Natural killer cell (primary cell): ENCODE data around the gene TTC39B. TPM values are rescaled to one million over a fixed set of nuclear protein-coding genes. Genes with fewer than 3 reads are reported as not detected.

Experiments used
- ATAC-seq, 3 donors: fragments of 150-1000 bp in 2 of 3; fragments of 200-7000 bp in 1 of 3; cut with Tn5 transposase; 1 replicate in 1 of 3; 2 replicates in 2 of 3; pipeline ENCODE4 v1.10.0; 2021; ENCODE audit warnings: mild to moderate bottlenecking in 2 of 3, moderate library complexity in 2 of 3
- DNase-seq, 2 donors: peaks; one replicate each; pipeline versions ENCODE4 v3.0.0 to v3.0.0-alpha.2; 2013 to 2021; ENCODE audit warnings: mixed read lengths in 1 of 2
- H3K27ac ChIP-seq: one replicate; pipeline ENCODE4 v1.5.1; 2013; ENCODE audit warnings: mild to moderate bottlenecking, low read length
- H3K27me3 ChIP-seq: one replicate; pipeline ENCODE4 v1.6.1; 2013; ENCODE audit warnings: low read length; ENCODE audit not compliant: control insufficient read depth, insufficient read depth
- H3K36me3 ChIP-seq: one replicate; pipeline ENCODE4 v1.6.1; 2013; ENCODE audit warnings: low read length; ENCODE audit not compliant: control insufficient read depth, insufficient read depth
- H3K4me1 ChIP-seq: one replicate; pipeline ENCODE4 v1.6.1; 2013; ENCODE audit warnings: low read length; ENCODE audit not compliant: control insufficient read depth, insufficient read depth
- H3K4me3 ChIP-seq: one replicate; pipeline ENCODE4 v1.5.1; 2013; ENCODE audit warnings: low read length
- H3K9me3 ChIP-seq: one replicate; pipeline ENCODE4 v1.6.1; 2013; ENCODE audit warnings: low read length; ENCODE audit not compliant: control insufficient read depth, insufficient read depth
- H3K27ac Mint-ChIP-seq, 2 donors: one replicate each; pipeline ENCODE4 v1.8.0; 2022; ENCODE audit warnings: mild to moderate bottlenecking in 2 of 2, mixed read lengths in 2 of 2, moderate library complexity in 1 of 2
- H3K27me3 Mint-ChIP-seq, 2 donors: one replicate each; pipeline ENCODE4 v1.8.0; 2022; ENCODE audit warnings: low read depth in 2 of 2, mixed read lengths in 2 of 2
- H3K36me3 Mint-ChIP-seq: one replicate; pipeline ENCODE4 v1.8.0; 2022; ENCODE audit warnings: mixed read lengths
- H3K4me1 Mint-ChIP-seq, 2 donors: one replicate each; pipeline ENCODE4 v1.8.0; 2022; ENCODE audit warnings: mixed read lengths in 2 of 2
- H3K4me3 Mint-ChIP-seq: one replicate; pipeline ENCODE4 v1.8.0; 2022; ENCODE audit warnings: mild to moderate bottlenecking, moderate library complexity, mixed read lengths
- H3K9me3 Mint-ChIP-seq, 2 donors: one replicate each; pipeline ENCODE4 v1.8.0; 2022; ENCODE audit warnings: mixed read lengths in 2 of 2
- CTCF ChIP-seq: fragments of 200-600 bp; IDR thresholded peaks from one replicate; pipeline ENCODE4 v1.8.0; 2022; ENCODE audit warnings: antibody characterized with exemption
- WGBS: methylation state at CpG from one replicate; pipeline ENCODE4 v1.1.7; 2013; ENCODE audit warnings: missing lambda C conversion rate; ENCODE audit not compliant: insufficient coverage; 5-methylcytosine and 5-hydroxymethylcytosine counted together
- intact Hi-C: fragments of 100-400 bp; cut with micrococcal nuclease; formaldehyde crosslinking; loops from one replicate; pipeline ENCODE4 v1.14.2; 2022
- total RNA-seq, 4 donors: library from RNA; stranded (reverse); fragments of 120-200 nt in 1 of 4; gene quantifications; one replicate each; pipeline versions ENCODE4 v1.2.3 to v1.2.4, GENCODE V29; 2013 to 2022

TTC39B gene
- total RNA-seq, 3 donors from 2014 or later (not counting 1 experiment from before 2014, with no cell fraction given): 51.2 to 65.1 (median 54.2) TPM

GRCh38 chr9:15220658-15221318 lies 86.2 kb downstream of the TTC39B start:
- Histone ChIP-seq H3K9me3 (no peaks in the 10 kb centered on the region), H3K27ac (no peak overlapping the region), H3K4me3 (no peak overlapping the region), H3K27me3 (no peaks in the 10 kb centered on the region), H3K4me1 (peaks cover 2% of the 10 kb centered on the region), H3K36me3 (peaks cover 13% of the 10 kb centered on the region)
- Mint-ChIP-seq H3K36me3 (no peaks in the 10 kb centered on the region), H3K27ac (no peak overlapping the region), H3K9me3 (no peaks in the 10 kb centered on the region), H3K4me1 (peaks cover 36 to 43% of the 10 kb centered on the region in 2 donors), H3K4me3 (no peak overlapping the region), H3K27me3 (no peaks in the 10 kb centered on the region)
- no peak for ATAC-seq
- DNase-seq: no peak
- no peak for TF ChIP-seq CTCF
- WGBS: 97% methylated on average over 6 of the region's 7 CpGs
- intact Hi-C loops: no loop called here

DNA sequence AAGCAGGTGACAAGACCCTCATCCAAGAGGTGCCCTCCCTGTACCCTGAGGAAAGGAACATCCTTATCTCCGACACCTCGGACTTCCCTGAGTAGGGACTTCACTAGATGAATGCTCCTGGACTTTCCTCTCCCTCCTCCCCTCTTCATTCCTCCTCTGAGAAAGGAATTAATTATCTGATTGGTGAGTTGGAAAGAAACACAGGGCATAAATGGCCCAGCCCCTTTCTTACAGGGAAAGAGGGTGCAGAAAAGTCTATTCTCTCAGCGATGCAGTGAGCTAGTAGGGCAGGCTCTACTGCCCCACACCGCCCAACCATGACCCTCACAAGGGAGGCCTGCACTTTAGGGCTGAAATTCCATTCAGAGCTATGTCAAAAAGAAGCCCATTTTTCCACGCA lies 87.5 kb downstream of the TTC39B start:
- Histone ChIP-seq H3K36me3 (peaks cover 13% of the 10 kb centered on the region), H3K4me3 (no peak overlapping the region), H3K4me1 (peaks cover 2% of the 10 kb centered on the region), H3K27ac (no peak overlapping the region), H3K27me3 (no peaks in the 10 kb centered on the region), H3K9me3 (no peaks in the 10 kb centered on the region)
- intact Hi-C loops: no loop called here
- no peak for ATAC-seq
- DNase-seq: no peak
- Mint-ChIP-seq H3K27ac (no peak overlapping the region), H3K27me3 (no peaks in the 10 kb centered on the region), H3K36me3 (no peaks in the 10 kb centered on the region), H3K9me3 (no peaks in the 10 kb centered on the region), H3K4me3 (no peak overlapping the region), H3K4me1 (peaks cover 34 to 51% of the 10 kb centered on the region in 2 donors)
- no peak for TF ChIP-seq CTCF
- 98% methylated on average over 5 of the region's 5 CpGs for WGBS

- peaks cover 8% of the 10 kb centered on the region for H3K36me3 ChIP-seq
- peaks cover 2% of the 10 kb centered on the region for H3K4me1 ChIP-seq
- Mint-ChIP-seq H3K9me3 (no peaks in the 10 kb centered on the region), H3K27ac (no peak overlapping the region), H3K27me3 (no peaks in the 10 kb centered on the region), H3K4me3 (no peak overlapping the region), H3K4me1 (peaks cover 34 to 47% of the 10 kb centered on the region in 2 donors), H3K36me3 (no peaks in the 10 kb centered on the region)
- ATAC-seq: no peak
- H3K27ac ChIP-seq: no peak overlapping the region
- TF ChIP-seq CTCF: no peak
- intact Hi-C loops: no loop called here
- no peaks in the 10 kb centered on the region for H3K27me3 ChIP-seq
- no peak for DNase-seq
- H3K9me3 ChIP-seq: no peaks in the 10 kb centered on the region
- H3K4me3 ChIP-seq: no peak overlapping the region
These were observed 88.0 kb downstream of the TTC39B start for GRCh38 chr9:15218994-15219393.

DNA sequence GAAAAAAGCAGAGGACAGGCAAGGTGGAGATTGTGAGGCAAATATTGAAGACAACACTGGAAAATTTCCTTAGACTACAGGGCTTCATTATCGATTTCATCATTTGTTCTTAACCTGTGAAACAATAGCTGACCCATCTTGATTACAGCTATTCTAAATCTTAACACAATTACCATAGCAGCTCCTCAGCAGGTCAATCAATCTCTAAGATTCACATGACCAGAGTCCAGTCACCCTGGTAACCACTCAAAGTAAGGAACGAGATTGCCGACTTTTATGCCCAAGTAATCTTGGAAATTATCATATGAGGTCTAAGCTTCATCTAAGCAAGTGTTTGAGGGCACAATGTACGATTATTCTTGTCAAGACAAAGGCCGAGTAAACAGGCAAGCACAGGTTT lies 93.8 kb downstream of the TTC39B start:
- Histone ChIP-seq H3K27me3 (no peaks in the 10 kb centered on the region), H3K4me3 (no peak overlapping the region), H3K9me3 (no peaks in the 10 kb centered on the region), H3K27ac (no peak overlapping the region), H3K36me3 (peaks cover 15% of the 10 kb centered on the region), H3K4me1 (no peaks in the 10 kb centered on the region)
- Mint-ChIP-seq H3K4me1 (peaks cover 11 to 19% of the 10 kb centered on the region in 2 donors), H3K27ac (peak overlapping the region; percentile 1 to 11), H3K27me3 (no peaks in the 10 kb centered on the region), H3K9me3 (no peaks in the 10 kb centered on the region), H3K36me3 (no peaks in the 10 kb centered on the region), H3K4me3 (no peak overlapping the region)
- no peak for DNase-seq
- TF ChIP-seq CTCF: no peak
- ATAC-seq: no peak
- intact Hi-C loops: loop anchor here (5.0 kb wide), 1 partner anchor 144 kb away; no protein-coding TSS in a partner anchor
- 93% methylated on average over 5 of the region's 5 CpGs for WGBS
